A549 (cell line): ENCODE measurements around the gene GIMAP2. TPM values are rescaled to one million over a fixed set of nuclear protein-coding genes. Genes with fewer than 3 reads are reported as not detected.

Experiments used
- ATAC-seq, 2 experiments: fragments of 200-7000 bp in 1 of 2; fragments of >200 bp in 1 of 2; cut with Nextera tagmentation in 1 of 2; cut with Tn5 transposase in 1 of 2; 3 replicates each; pipeline versions ENCODE4 v1.8.0 to v1.9.1; 2018 to 2020; ENCODE audit warnings: mild to moderate bottlenecking in 1 of 2, moderate library complexity in 1 of 2
- CTCF ChIA-PET: fragments of 300-600 bp; sonication (Branson Sonifier 250); formaldehyde crosslinking; extraction: SDS; loops from one replicate; lab custom pipeline; 2021; ENCODE audit warnings: antibody characterized with exemption, inconsistent platforms; lab: Yijun Ruan, JAX
- POLR2A ChIA-PET: fragments of 350-600 bp; formaldehyde crosslinking; extraction: SDS; loops from one replicate; lab custom pipeline; 2021; ENCODE audit warnings: antibody characterized with exemption, inconsistent platforms; lab: Yijun Ruan, JAX
- DNase-seq, 2 experiments: peaks; one replicate each; pipeline versions ENCODE4 v3.0.0 to v3.0.0-alpha.2; 2011 to 2016; ENCODE audit warnings: low read depth in 1 of 2, low spot score in 1 of 2
- FAIRE-seq: peaks from 2 replicates; lab custom pipeline; 2011; peaks lifted over from hg19 to GRCh38; lab: Jason Lieb, UNC
- H3K27ac ChIP-seq, 2 experiments: fragments of >200 bp; sonication (Bioruptor Twin); formaldehyde crosslinking; 3 replicates each; pipeline ENCODE4 v1.5.1; 2016 to 2017
- H3K4me1 ChIP-seq: fragments of >200 bp; sonication (Bioruptor Twin); formaldehyde crosslinking; 3 replicates; pipeline ENCODE4 v1.6.1; 2016
- H3K4me2 ChIP-seq: fragments of >200 bp; sonication (Bioruptor Twin); formaldehyde crosslinking; 3 replicates; pipeline ENCODE4 v1.6.1; 2016
- H3K4me3 ChIP-seq: fragments of >200 bp; sonication (Bioruptor Twin); formaldehyde crosslinking; 3 replicates; pipeline ENCODE4 v1.5.1; 2016
- H3K9me3 ChIP-seq: fragments of >200 bp; sonication (Bioruptor Twin); formaldehyde crosslinking; 3 replicates; pipeline ENCODE4 v1.6.1; 2016
- BHLHE40 ChIP-seq: IDR thresholded peaks from 2 replicates; pipeline ENCODE4 v1.6.1; 2012; ENCODE audit warnings: low read depth, low read length, inconsistent platforms
- CBX2 ChIP-seq: fragments of 200-600 bp; sonication (generic); IDR thresholded peaks from 2 replicates; pipeline ENCODE4 v1.6.1; 2016; ENCODE audit warnings: low read depth, mild to moderate bottlenecking, borderline replicate concordance
- CHD2 ChIP-seq: fragments of 150-350 bp; IDR thresholded peaks from 2 replicates; pipeline ENCODE4 v1.6.1; 2014; ENCODE audit warnings: low read length; ENCODE audit not compliant: partially characterized antibody
- EHF ChIP-seq: fragments of 250-450 bp; sonication (Bioruptor Pico); IDR thresholded peaks from 2 replicates; pipeline ENCODE4 v1.5.0; 2020; ENCODE audit warnings: mild to moderate bottlenecking
- EP300 ChIP-seq, 2 experiments: fragments of >200 bp; sonication (Bioruptor Twin); formaldehyde crosslinking; IDR thresholded peaks; 2 replicates in 1 of 2; 3 replicates in 1 of 2; pipeline ENCODE4 v1.6.1; 2016 to 2017
- FOSB ChIP-seq: fragments of 250-450 bp; sonication (Bioruptor Pico); IDR thresholded peaks from 2 replicates; pipeline ENCODE4 v1.5.0; 2020; ENCODE audit warnings: mild to moderate bottlenecking, moderate library complexity
- FOSL2 ChIP-seq, 2 experiments: fragments of 450-650 bp in 1 of 2; fragments of >200 bp in 1 of 2; sonication (Bioruptor Twin) in 1 of 2; formaldehyde crosslinking; IDR thresholded peaks; 2 replicates each; pipeline versions ENCODE4 v1.5.0 to v1.6.1; 2016 to 2020; ENCODE audit warnings: mild to moderate bottlenecking in 1 of 2, moderate library complexity in 1 of 2
- GATA3 ChIP-seq: IDR thresholded peaks from 2 replicates; pipeline ENCODE4 v1.6.1; 2012; ENCODE audit warnings: borderline replicate concordance
- JUN ChIP-seq, 2 experiments: fragments of >200 bp; sonication (Bioruptor Twin); formaldehyde crosslinking; IDR thresholded peaks; 2 replicates in 1 of 2; 3 replicates in 1 of 2; pipeline ENCODE4 v1.6.1; 2016 to 2017
- KDM1A ChIP-seq: fragments of 200-600 bp; sonication (generic); IDR thresholded peaks from 2 replicates; pipeline ENCODE4 v1.6.1; 2016; ENCODE audit warnings: low read depth, mild to moderate bottlenecking
- KDM5A ChIP-seq: fragments of 200-600 bp; sonication (generic); IDR thresholded peaks from 2 replicates; pipeline ENCODE4 v1.6.1; 2016; ENCODE audit warnings: antibody characterized with exemption, mild to moderate bottlenecking
- MAZ ChIP-seq: fragments of 150-350 bp; IDR thresholded peaks from 2 replicates; pipeline ENCODE4 v1.6.1; 2014; ENCODE audit warnings: antibody characterized with exemption, low read depth, low read length, borderline replicate concordance
- MYC ChIP-seq: IDR thresholded peaks from 2 replicates; pipeline ENCODE4 v1.6.1; 2012; ENCODE audit warnings: mild to moderate bottlenecking, inconsistent platforms, low read length, improper control_type of control experiment, borderline replicate concordance
- NFE2L2 ChIP-seq: fragments of 150-350 bp; conservative IDR thresholded peaks from 2 replicates; pipeline ENCODE4 v1.6.1; 2014; ENCODE audit warnings: low read length
- NPAS2 ChIP-seq: fragments of 250-450 bp; sonication (Bioruptor Pico); IDR thresholded peaks from 2 replicates; pipeline ENCODE4 v1.8.0; 2022; ENCODE audit warnings: mild to moderate bottlenecking, moderate library complexity, borderline replicate concordance
- NR3C1 ChIP-seq: fragments of >200 bp; sonication (Bioruptor Twin); formaldehyde crosslinking; IDR thresholded peaks from 3 replicates; pipeline ENCODE4 v1.6.1; 2017
- RCOR1 ChIP-seq: fragments of 150-350 bp; IDR thresholded peaks from 2 replicates; pipeline ENCODE4 v1.6.1; 2014; ENCODE audit warnings: antibody characterized with exemption, low read length, low read depth
- RFX5 ChIP-seq: fragments of 450-650 bp; IDR thresholded peaks from 2 replicates; pipeline ENCODE4 v1.7.1; 2014; ENCODE audit warnings: antibody characterized with exemption, mild to moderate bottlenecking, moderate library complexity
- TFCP2L1 ChIP-seq: fragments of 250-450 bp; sonication (Bioruptor Pico); IDR thresholded peaks from 2 replicates; pipeline ENCODE4 v1.5.0; 2021; ENCODE audit warnings: mild to moderate bottlenecking
- TP53 ChIP-seq: fragments of 250-450 bp; sonication (Bioruptor Pico); IDR thresholded peaks from 2 replicates; pipeline ENCODE4 v1.5.0; 2021; ENCODE audit warnings: mild to moderate bottlenecking, moderate library complexity
- ZFP36 ChIP-seq: fragments of 450-650 bp; IDR thresholded peaks from 2 replicates; pipeline ENCODE4 v1.6.1; 2014; ENCODE audit warnings: borderline replicate concordance; ENCODE audit not compliant: partially characterized antibody
- WGBS: methylation state at CpG from one replicate; pipeline ENCODE4 v1.1.6; 2017; ENCODE audit errors: missing lambda C conversion rate; 5-methylcytosine and 5-hydroxymethylcytosine counted together
- polyA plus RNA-seq, 4 experiments: library from polyadenylated mRNA; depleted of rRNA in 3 of 4; stranded (reverse); fragments of >200 nt; fragmentation: RNase III in 1 of 4; extraction: RNeasy Plus Mini Kit Qiagen cat#74134 plus additional on column Dnase treatment in 1 of 4; gene quantifications; 2 replicates in 3 of 4; 3 replicates in 1 of 4; pipeline ENCODE4 v1.2.3, GENCODE V29; 2011 to 2017
- TF ChIP-seq, protein P1 (sequence below): fragments of 250-450 bp; sonication (Bioruptor Pico); IDR thresholded peaks from 2 replicates; pipeline ENCODE4 v1.5.0; 2021; ENCODE audit warnings: mild to moderate bottlenecking, moderate library complexity, borderline replicate concordance
- TF ChIP-seq, protein P2 (sequence below): IDR thresholded peaks from 2 replicates; pipeline ENCODE4 v1.6.1; 2012
- TF ChIP-seq, protein P3 (sequence below): fragments of 200-600 bp; sonication (generic); IDR thresholded peaks from 2 replicates; pipeline ENCODE4 v1.6.1; 2016; ENCODE audit warnings: antibody characterized with exemption, mild to moderate bottlenecking, moderate library complexity
- TF ChIP-seq, protein P4 (sequence below): fragments of 250-450 bp; sonication (Bioruptor Pico); IDR thresholded peaks from 2 replicates; pipeline ENCODE4 v1.5.0; 2020; ENCODE audit warnings: low read depth, mild to moderate bottlenecking, moderate library complexity

Gene GIMAP2
- polyA plus RNA-seq, 2 of the 4 experiments (the other 2 are of a cell fraction): 0.14 TPM; not detected in 1

DNA sequence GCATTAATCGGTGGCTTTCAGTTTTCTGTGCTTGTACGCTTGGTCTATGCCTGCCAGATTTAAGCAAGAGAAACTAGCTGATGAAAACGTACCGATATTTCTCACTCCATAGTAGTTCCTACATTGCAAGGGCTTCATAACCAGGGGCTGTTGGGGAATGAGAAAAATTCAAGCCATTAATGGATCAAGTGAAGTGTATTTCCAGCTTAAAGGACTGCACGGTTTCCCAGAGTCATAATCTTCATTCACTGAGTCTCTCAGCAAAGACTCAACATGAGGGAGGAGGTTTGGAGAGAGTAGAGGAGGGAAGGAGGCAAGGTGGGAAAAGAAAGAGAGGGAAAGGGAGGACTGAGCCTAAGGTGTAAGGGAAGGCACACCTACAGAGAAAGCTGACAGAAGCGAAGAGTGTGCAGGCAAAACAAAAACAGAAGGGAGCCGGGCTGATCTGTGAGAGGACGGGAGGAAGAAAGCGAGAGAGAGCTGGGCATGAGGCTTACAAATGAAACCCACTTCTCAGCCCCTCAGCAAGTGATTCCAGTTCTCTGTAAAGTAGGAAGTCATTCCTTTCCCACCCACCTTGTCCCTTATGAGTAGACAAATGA is 625 bp downstream of the GIMAP2 start:
- Histone ChIP-seq H3K4me2 (peak overlapping the region; percentile 65), H3K4me3 (no peak overlapping the region), H3K27ac (no peak overlapping the region), H3K9me3 (no peaks in the 10 kb centered on the region)
- ATAC-seq (peak in 1 of 2 experiments; percentile 25; a peak in 1 of 6 replicates), DNase-seq (no peak), FAIRE-seq (no peak)
- WGBS: 70% methylated on average over 8 of the region's 9 CpGs
- TF ChIP-seq CBX2: no peak
- TF ChIP-seq BHLHE40: no peak
- TF ChIP-seq, protein P1, sequence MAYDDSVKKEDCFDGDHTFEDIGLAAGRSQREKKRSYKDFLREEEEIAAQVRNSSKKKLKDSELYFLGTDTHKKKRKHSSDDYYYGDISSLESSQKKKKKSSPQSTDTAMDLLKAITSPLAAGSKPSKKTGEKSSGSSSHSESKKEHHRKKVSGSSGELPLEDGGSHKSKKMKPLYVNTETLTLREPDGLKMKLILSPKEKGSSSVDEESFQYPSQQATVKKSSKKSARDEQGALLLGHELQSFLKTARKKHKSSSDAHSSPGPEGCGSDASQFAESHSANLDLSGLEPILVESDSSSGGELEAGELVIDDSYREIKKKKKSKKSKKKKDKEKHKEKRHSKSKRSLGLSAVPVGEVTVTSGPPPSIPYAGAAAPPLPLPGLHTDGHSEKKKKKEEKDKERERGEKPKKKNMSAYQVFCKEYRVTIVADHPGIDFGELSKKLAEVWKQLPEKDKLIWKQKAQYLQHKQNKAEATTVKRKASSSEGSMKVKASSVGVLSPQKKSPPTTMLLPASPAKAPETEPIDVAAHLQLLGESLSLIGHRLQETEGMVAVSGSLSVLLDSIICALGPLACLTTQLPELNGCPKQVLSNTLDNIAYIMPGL (CRISPR knock-in tag): no peak
- TF ChIP-seq KDM5A: no peak
- TF ChIP-seq, all 56 proteins: peak for 0
- ChIA-PET POLR2A (no interaction called here), CTCF (no interaction called here)
- H3K4me1 ChIP-seq: no peaks in the 10 kb centered on the region

DNA sequence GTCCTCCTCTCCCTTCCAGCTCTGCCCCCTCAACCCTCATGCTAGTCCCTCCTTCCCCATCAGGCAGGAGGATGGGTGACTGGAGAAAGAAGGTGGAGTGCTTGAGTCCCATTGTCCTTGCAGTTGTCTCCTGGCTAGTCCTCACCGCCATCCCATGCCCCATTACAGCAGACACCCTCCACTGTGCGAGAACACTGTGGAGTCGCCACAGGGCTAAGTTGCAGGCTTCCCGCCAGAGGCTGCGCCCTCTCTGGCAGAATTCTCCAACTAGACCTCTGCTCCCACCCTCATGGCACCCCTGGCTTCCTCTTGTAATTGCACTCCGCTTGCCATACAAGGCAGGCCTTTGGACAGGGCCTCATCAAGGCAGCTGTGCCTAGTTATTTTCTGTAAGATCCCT is 3.1 kb downstream of the GIMAP2 start:
- TF ChIP-seq TP53 (CRISPR knock-in tag): no peak
- TF ChIP-seq FOSL2 (IDR thresholded peaks at IDR 0.05): no peak
- no peak for TF ChIP-seq FOSL2 (CRISPR knock-in tag; IDR thresholded peaks at IDR 0.05)
- no peak for TF ChIP-seq EP300 (IDR thresholded peaks at IDR 0.05)
- TF ChIP-seq, protein P2, sequence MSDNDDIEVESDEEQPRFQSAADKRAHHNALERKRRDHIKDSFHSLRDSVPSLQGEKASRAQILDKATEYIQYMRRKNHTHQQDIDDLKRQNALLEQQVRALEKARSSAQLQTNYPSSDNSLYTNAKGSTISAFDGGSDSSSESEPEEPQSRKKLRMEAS: no peak
- TF ChIP-seq NPAS2 (CRISPR knock-in tag): no peak
- no peak for TF ChIP-seq MYC
- no peak for TF ChIP-seq KDM5A
- TF ChIP-seq, protein P3, sequence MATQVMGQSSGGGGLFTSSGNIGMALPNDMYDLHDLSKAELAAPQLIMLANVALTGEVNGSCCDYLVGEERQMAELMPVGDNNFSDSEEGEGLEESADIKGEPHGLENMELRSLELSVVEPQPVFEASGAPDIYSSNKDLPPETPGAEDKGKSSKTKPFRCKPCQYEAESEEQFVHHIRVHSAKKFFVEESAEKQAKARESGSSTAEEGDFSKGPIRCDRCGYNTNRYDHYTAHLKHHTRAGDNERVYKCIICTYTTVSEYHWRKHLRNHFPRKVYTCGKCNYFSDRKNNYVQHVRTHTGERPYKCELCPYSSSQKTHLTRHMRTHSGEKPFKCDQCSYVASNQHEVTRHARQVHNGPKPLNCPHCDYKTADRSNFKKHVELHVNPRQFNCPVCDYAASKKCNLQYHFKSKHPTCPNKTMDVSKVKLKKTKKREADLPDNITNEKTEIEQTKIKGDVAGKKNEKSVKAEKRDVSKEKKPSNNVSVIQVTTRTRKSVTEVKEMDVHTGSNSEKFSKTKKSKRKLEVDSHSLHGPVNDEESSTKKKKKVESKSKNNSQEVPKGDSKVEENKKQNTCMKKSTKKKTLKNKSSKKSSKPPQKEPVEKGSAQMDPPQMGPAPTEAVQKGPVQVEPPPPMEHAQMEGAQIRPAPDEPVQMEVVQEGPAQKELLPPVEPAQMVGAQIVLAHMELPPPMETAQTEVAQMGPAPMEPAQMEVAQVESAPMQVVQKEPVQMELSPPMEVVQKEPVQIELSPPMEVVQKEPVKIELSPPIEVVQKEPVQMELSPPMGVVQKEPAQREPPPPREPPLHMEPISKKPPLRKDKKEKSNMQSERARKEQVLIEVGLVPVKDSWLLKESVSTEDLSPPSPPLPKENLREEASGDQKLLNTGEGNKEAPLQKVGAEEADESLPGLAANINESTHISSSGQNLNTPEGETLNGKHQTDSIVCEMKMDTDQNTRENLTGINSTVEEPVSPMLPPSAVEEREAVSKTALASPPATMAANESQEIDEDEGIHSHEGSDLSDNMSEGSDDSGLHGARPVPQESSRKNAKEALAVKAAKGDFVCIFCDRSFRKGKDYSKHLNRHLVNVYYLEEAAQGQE: no peak
- TF ChIP-seq, all 56 proteins: peak for 0
- Histone ChIP-seq H3K4me3 (no peak overlapping the region), H3K4me2 (no peak overlapping the region), H3K4me1 (no peaks in the 10 kb centered on the region), H3K9me3 (no peaks in the 10 kb centered on the region), H3K27ac (no peak overlapping the region)
- FAIRE-seq (no peak), ATAC-seq (no peak), DNase-seq (no peak)
- CTCF ChIA-PET: no interaction called here
- POLR2A ChIA-PET: no interaction called here
- WGBS: 40% methylated on average over 6 of the region's 6 CpGs

DNA sequence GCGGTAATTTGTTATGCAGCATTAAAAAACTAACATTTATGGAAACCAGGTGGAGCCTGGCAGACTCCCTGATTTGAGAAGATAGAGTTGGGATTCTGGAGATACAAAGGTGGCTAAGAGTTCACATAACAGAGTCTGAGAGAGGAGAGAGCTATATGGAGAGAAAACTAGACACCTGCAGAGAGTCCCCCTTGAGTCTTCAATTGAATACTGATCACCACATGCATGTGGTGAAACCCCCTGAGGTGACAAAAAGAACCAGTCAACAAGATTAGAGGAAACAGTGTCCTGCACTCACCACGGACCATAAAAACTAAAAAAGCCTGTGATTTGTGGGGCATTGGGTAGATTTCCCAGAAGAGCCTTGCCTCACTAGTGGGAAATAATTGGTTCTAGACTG is 10.1 kb downstream of the GIMAP2 start:
- TF ChIP-seq NFE2L2: no peak
- TF ChIP-seq, protein P4, sequence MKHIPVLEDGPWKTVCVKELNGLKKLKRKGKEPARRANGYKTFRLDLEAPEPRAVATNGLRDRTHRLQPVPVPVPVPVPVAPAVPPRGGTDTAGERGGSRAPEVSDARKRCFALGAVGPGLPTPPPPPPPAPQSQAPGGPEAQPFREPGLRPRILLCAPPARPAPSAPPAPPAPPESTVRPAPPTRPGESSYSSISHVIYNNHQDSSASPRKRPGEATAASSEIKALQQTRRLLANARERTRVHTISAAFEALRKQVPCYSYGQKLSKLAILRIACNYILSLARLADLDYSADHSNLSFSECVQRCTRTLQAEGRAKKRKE (CRISPR knock-in tag): no peak
- TF ChIP-seq JUN (IDR thresholded peaks at IDR 0.05): no peak
- TF ChIP-seq, protein P1 (CRISPR knock-in tag): no peak
- TF ChIP-seq EHF (CRISPR knock-in tag): no peak
- TF ChIP-seq FOSB (CRISPR knock-in tag): no peak
- no peak for TF ChIP-seq NR3C1
- no peak for TF ChIP-seq KDM5A
- no peak for TF ChIP-seq ZFP36
- TF ChIP-seq RFX5: no peak
- TF ChIP-seq, protein P2: no peak
- no peak for TF ChIP-seq RCOR1
- no peak for TF ChIP-seq MAZ
- TF ChIP-seq KDM1A: no peak
- TF ChIP-seq CHD2: no peak
- TF ChIP-seq TFCP2L1 (CRISPR knock-in tag): no peak
- no peak for TF ChIP-seq GATA3
- no peaks in the 10 kb centered on the region for H3K9me3 ChIP-seq
- no peaks in the 10 kb centered on the region for H3K4me1 ChIP-seq
- no peak for FAIRE-seq
- H3K4me3 ChIP-seq: no peak overlapping the region
- WGBS: 0% methylated on average over 2 of the region's 2 CpGs
- no peak for DNase-seq
- POLR2A ChIA-PET: no interaction called here
- H3K4me2 ChIP-seq: no peak overlapping the region
- ATAC-seq: no peak
- CTCF ChIA-PET: no interaction called here
- H3K27ac ChIP-seq: no peak overlapping the region
